Measurements from ENCODE around the gene NPHP4. TPM values are rescaled to one million over a fixed set of nuclear protein-coding genes. Genes with fewer than 3 reads are reported as not detected.

The NPHP4 gene
- total RNA-seq, 1 experiment from 2014 or later = 16.8 TPM

GRCh38 chr1:5907386-5907785 lies 84.8 kb downstream of the NPHP4 start (continued):
- TF ChIP-seq, protein P1, sequence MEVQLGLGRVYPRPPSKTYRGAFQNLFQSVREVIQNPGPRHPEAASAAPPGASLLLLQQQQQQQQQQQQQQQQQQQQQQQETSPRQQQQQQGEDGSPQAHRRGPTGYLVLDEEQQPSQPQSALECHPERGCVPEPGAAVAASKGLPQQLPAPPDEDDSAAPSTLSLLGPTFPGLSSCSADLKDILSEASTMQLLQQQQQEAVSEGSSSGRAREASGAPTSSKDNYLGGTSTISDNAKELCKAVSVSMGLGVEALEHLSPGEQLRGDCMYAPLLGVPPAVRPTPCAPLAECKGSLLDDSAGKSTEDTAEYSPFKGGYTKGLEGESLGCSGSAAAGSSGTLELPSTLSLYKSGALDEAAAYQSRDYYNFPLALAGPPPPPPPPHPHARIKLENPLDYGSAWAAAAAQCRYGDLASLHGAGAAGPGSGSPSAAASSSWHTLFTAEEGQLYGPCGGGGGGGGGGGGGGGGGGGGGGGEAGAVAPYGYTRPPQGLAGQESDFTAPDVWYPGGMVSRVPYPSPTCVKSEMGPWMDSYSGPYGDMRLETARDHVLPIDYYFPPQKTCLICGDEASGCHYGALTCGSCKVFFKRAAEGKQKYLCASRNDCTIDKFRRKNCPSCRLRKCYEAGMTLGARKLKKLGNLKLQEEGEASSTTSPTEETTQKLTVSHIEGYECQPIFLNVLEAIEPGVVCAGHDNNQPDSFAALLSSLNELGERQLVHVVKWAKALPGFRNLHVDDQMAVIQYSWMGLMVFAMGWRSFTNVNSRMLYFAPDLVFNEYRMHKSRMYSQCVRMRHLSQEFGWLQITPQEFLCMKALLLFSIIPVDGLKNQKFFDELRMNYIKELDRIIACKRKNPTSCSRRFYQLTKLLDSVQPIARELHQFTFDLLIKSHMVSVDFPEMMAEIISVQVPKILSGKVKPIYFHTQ (CRISPR knock-in tag; IDR thresholded peaks at IDR 0.05) = no peak
- TF ChIP-seq, protein P2, sequence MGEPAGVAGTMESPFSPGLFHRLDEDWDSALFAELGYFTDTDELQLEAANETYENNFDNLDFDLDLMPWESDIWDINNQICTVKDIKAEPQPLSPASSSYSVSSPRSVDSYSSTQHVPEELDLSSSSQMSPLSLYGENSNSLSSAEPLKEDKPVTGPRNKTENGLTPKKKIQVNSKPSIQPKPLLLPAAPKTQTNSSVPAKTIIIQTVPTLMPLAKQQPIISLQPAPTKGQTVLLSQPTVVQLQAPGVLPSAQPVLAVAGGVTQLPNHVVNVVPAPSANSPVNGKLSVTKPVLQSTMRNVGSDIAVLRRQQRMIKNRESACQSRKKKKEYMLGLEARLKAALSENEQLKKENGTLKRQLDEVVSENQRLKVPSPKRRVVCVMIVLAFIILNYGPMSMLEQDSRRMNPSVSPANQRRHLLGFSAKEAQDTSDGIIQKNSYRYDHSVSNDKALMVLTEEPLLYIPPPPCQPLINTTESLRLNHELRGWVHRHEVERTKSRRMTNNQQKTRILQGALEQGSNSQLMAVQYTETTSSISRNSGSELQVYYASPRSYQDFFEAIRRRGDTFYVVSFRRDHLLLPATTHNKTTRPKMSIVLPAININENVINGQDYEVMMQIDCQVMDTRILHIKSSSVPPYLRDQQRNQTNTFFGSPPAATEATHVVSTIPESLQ (CRISPR knock-in tag; IDR thresholded peaks at IDR 0.05) = no peak
- TF ChIP-seq USF2 (CRISPR knock-in tag; IDR thresholded peaks at IDR 0.05) (no peak), GABPB1 (CRISPR knock-in tag; IDR thresholded peaks at IDR 0.05) (no peak), ATF1 (CRISPR knock-in tag; IDR thresholded peaks at IDR 0.05) (no peak)

GRCh38 chr1:5906966-5907365 lies 85.3 kb downstream of the NPHP4 start:
- Mint-ChIP-seq H3K36me3 (peaks cover 3% of the 10 kb centered on the region; the same call in 1 of the 2 replicates), H3K27ac (no peak overlapping the region), H3K9me3 (no peaks in the 10 kb centered on the region), H3K4me1 (peaks cover 6% of the 10 kb centered on the region), H3K27me3 (ENCODE audit: low read depth) (no peaks in the 10 kb centered on the region), H3K4me3 (no peak overlapping the region)
- ATAC-seq = no peak
- ChIA-PET CTCF (interaction anchor here (1.6 kb wide), 1 partner anchor 60 kb away, joined by 3 read pairs; no protein-coding TSS in a partner anchor), POLR2A (no interaction called here)
- DNase-seq (ENCODE audit: low spot score) = no peak
- TF ChIP-seq GABPB1 (CRISPR knock-in tag; IDR thresholded peaks at IDR 0.05) = no peak
- TF ChIP-seq SP1 (CRISPR knock-in tag; conservative IDR thresholded peaks at IDR 0.05) = no peak

DNA sequence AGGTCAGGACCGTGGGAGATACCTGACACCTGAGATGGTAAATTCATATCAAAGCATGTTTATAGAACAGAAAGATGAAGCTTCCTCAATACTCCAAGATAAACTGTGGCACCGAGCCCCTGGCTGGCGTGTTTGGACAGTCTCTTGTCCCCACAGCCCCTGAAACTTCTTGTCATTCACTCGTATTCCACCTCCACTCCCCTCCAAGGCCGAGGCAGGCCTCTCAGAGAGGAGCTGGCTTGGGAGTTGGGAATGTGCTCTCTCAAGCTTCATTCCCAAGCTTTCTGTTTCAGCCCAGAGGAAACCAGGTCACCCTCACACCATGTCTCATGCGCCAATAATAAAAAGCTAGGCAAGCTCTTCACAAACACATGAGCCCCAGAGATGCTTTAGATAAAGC lies 86.1 kb downstream of the NPHP4 start:
- TF ChIP-seq FOXP4 (CRISPR knock-in tag; IDR thresholded peaks at IDR 0.05) = no peak
- TF ChIP-seq MYBL2 (CRISPR knock-in tag; IDR thresholded peaks at IDR 0.05) = no peak
- TF ChIP-seq, protein P2 (CRISPR knock-in tag; IDR thresholded peaks at IDR 0.05) = no peak
- TF ChIP-seq ETV6 (CRISPR knock-in tag; IDR thresholded peaks at IDR 0.05) = no peak
- TF ChIP-seq ZNF671 (CRISPR knock-in tag; IDR thresholded peaks at IDR 0.05) = no peak
- TF ChIP-seq KAT7 (CRISPR knock-in tag; IDR thresholded peaks at IDR 0.05; ENCODE audit: borderline replicate concordance) = no peak
- TF ChIP-seq, protein P3, sequence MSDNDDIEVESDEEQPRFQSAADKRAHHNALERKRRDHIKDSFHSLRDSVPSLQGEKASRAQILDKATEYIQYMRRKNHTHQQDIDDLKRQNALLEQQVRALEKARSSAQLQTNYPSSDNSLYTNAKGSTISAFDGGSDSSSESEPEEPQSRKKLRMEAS (CRISPR knock-in tag; IDR thresholded peaks at IDR 0.05) = no peak
- no peak for TF ChIP-seq ESRRA (CRISPR knock-in tag; IDR thresholded peaks at IDR 0.05; ENCODE audit: borderline replicate concordance)
- no peak for TF ChIP-seq NFYB (CRISPR knock-in tag; conservative IDR thresholded peaks at IDR 0.05; ENCODE audit: low read depth)
- CTCF ChIA-PET = interaction anchor here (0.9 to 1.6 kb wide), 2 partner anchors 9 to 61 kb away, joined by 3 read pairs; no protein-coding TSS in a partner anchor
- no peak for DNase-seq (ENCODE audit: low spot score)
- Mint-ChIP-seq H3K27me3 (ENCODE audit: low read depth) (no peaks in the 10 kb centered on the region), H3K4me3 (no peak overlapping the region), H3K27ac (no peak overlapping the region), H3K9me3 (no peaks in the 10 kb centered on the region), H3K36me3 (peaks cover 3% of the 10 kb centered on the region; the same call in 1 of the 2 replicates), H3K4me1 (peaks cover 14% of the 10 kb centered on the region)
- no peak for ATAC-seq
- POLR2A ChIA-PET = no interaction called here
